ENCODE results near the gene LIPH.
"Not testable (repeated sequence)": the region's sequence is repeated elsewhere in the genome, so short reads cannot be mapped to it uniquely, and the experiment has no call there.

Gene LIPH

DNA sequence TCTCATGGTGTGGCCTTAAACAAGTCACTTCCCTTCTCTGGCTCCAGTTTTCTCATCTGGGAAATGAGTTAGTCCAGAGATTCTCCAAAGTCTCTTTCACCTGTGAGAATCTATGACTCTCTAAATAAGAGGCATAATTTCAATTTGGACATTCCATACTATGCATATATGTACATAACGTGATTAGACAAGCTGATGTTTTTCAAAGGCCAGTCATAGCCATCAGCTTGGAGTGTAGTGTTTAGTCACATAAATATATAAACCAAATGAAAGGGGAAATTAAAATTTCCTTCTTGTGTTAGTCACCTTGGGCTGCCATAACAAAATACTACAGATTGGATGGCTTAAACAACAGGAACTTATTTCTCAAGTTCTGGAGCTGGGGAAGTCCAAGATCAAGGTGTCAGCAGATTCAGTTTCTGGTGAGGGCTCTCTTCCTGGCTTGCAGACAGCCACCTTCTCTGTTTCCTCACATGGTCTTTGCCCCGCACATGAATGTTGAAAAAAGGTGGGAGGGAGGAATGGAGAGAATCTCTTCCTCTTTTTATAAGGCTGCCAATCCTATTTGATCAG lies 72.9 kb downstream of the LIPH start:
- Histone ChIP-seq H2AFZ (ENCODE audit: low read depth, low read length) (no peak overlapping the region), H3K27me3 (ENCODE audit: insufficient read depth, low read length, poor library complexity) (no peaks in the 10 kb centered on the region), H3K4me1 (ENCODE audit: insufficient read depth, low read length) (no peaks in the 10 kb centered on the region), H3K36me3 (ENCODE audit: insufficient read depth, low read length) (no peaks in the 10 kb centered on the region), H4K20me1 (ENCODE audit: insufficient read depth, low read length) (no peaks in the 10 kb centered on the region), H3K9me3 (ENCODE audit: insufficient read depth, low read length, severe bottlenecking) (no peaks in the 10 kb centered on the region), H3K4me2 (ENCODE audit: insufficient read depth, low read length) (no peak overlapping the region), H3K4me3 (ENCODE audit: low read depth in 1 of 2, low read length in 2 of 2) (no peak overlapping the region), H3K79me2 (ENCODE audit: insufficient read depth, low read length) (no peaks in the 10 kb centered on the region), H3K27ac (ENCODE audit: low read length) (no peak overlapping the region), H3K9ac (ENCODE audit: low read depth, low read length) (no peak overlapping the region)
- DNase-seq, result no peak
- no peak for TF ChIP-seq EZH2 (IDR thresholded peaks at IDR 0.05; ENCODE audit: borderline replicate concordance, low read depth, low read length, severe bottlenecking)
- no peak for ATAC-seq (ENCODE audit: insufficient read depth, low read depth)

DNA sequence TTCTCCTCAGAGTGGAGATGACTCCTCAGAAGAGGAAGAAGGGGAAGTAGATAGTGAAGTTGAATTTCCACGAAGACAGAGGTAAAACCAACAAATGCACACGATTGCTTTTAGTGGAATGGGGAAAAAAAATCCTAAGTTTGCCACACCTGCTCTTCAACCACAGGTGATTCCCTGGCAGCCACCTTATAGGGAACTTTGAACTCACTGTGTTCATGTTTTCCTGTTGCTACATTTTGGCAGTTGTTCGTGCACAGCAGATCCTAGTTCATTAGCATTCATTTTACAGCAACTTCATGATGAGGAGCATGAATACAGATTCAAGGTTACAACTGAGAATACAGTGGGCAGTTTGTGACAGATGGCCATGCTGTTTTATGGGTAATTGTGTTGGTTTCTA lies 75.1 kb downstream of the LIPH start:
- H3K27ac ChIP-seq (ENCODE audit: low read length), result no peak overlapping the region
- H3K4me3 ChIP-seq (ENCODE audit: low read depth in 1 of 2, low read length in 2 of 2), result no peak overlapping the region
- no peak overlapping the region for H3K9ac ChIP-seq (ENCODE audit: low read depth, low read length)
- ATAC-seq (ENCODE audit: insufficient read depth, low read depth) (no peak), DNase-seq (no peak)
- H3K36me3 ChIP-seq (ENCODE audit: insufficient read depth, low read length), result no peaks in the 10 kb centered on the region
- no peaks in the 10 kb centered on the region for H3K79me2 ChIP-seq (ENCODE audit: insufficient read depth, low read length)
- H4K20me1 ChIP-seq (ENCODE audit: insufficient read depth, low read length), result no peaks in the 10 kb centered on the region
- H3K4me2 ChIP-seq (ENCODE audit: insufficient read depth, low read length), result no peak overlapping the region
- H2AFZ ChIP-seq (ENCODE audit: low read depth, low read length), result no peak overlapping the region
- TF ChIP-seq EZH2 (IDR thresholded peaks at IDR 0.05; ENCODE audit: borderline replicate concordance, low read depth, low read length, severe bottlenecking), result no peak
- TF ChIP-seq CTCF (IDR thresholded peaks at IDR 0.05; ENCODE audit: borderline replicate concordance, extremely low read depth, low read length, poor library complexity, severe bottlenecking), result no peak
- no peaks in the 10 kb centered on the region for H3K4me1 ChIP-seq (ENCODE audit: insufficient read depth, low read length)
- H3K27me3 ChIP-seq (ENCODE audit: insufficient read depth, low read length, poor library complexity), result no peaks in the 10 kb centered on the region
- no peaks in the 10 kb centered on the region for H3K9me3 ChIP-seq (ENCODE audit: insufficient read depth, low read length, severe bottlenecking)

DNA sequence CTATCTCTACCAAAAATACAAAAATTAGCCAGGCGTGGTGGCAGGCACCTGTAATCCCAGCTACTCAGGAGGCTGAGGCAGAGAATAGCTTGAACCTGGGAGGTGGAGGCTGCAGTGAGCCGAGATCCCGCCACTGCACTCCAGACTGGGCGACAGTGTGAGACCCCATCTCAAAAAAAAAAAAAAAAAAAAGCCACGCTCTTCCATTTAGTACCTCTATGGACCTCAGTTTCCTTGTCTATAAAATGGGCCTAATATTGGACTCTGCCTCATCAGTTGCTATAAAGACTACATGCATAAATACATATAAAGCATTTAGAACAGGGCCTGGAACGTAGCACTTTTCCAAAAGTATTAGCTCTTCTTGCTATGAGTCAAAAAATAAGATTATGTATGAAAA lies 77.5 kb downstream of the LIPH start:
- not testable (repeated sequence) for H3K4me3 ChIP-seq (ENCODE audit: low read depth in 1 of 2, low read length in 2 of 2); DNase-seq; H3K9me3 ChIP-seq (ENCODE audit: insufficient read depth, low read length, severe bottlenecking); H3K4me2 ChIP-seq (ENCODE audit: insufficient read depth, low read length); H4K20me1 ChIP-seq (ENCODE audit: insufficient read depth, low read length); H3K79me2 ChIP-seq (ENCODE audit: insufficient read depth, low read length); H3K9ac ChIP-seq (ENCODE audit: low read depth, low read length); H3K36me3 ChIP-seq (ENCODE audit: insufficient read depth, low read length); H3K27me3 ChIP-seq (ENCODE audit: insufficient read depth, low read length, poor library complexity); ATAC-seq (ENCODE audit: insufficient read depth, low read depth); H3K27ac ChIP-seq (ENCODE audit: low read length); H2AFZ ChIP-seq (ENCODE audit: low read depth, low read length); H3K4me1 ChIP-seq (ENCODE audit: insufficient read depth, low read length)

DNA sequence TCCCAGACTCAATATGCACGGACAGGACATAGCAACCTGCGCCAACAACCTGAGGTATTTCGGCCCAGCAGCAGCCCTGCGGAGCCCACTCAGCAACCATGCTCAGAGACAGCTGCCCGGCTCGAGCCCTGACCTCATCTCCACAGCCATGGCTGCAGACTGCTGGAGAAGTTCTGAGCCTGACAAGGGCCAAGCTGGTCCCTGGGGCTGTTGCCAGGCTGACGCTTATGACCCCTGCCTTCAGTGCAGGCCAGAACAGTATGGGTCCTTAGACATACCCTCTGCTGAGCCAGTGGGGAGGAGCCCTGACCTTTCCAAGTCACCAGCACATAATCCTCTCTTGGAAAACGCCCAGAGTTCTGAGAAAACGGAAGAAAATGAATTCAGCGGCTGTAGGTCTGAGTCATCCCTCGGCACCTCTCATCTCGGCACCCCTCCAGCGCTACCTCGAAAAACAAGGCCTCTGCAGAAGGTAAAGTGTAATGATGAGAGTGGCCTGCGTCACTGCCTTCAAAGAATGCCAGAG lies 79.0 kb downstream of the LIPH start:
- DNase-seq (no peak), ATAC-seq (ENCODE audit: insufficient read depth, low read depth) (no peak)
- Histone ChIP-seq H3K4me3 (ENCODE audit: low read depth in 1 of 2, low read length in 2 of 2) (no peak overlapping the region), H4K20me1 (ENCODE audit: insufficient read depth, low read length) (no peaks in the 10 kb centered on the region), H3K27me3 (ENCODE audit: insufficient read depth, low read length, poor library complexity) (no peaks in the 10 kb centered on the region), H3K36me3 (ENCODE audit: insufficient read depth, low read length) (no peaks in the 10 kb centered on the region), H3K4me1 (ENCODE audit: insufficient read depth, low read length) (no peaks in the 10 kb centered on the region), H3K9ac (ENCODE audit: low read depth, low read length) (no peak overlapping the region), H3K27ac (ENCODE audit: low read length) (no peak overlapping the region), H2AFZ (ENCODE audit: low read depth, low read length) (no peak overlapping the region), H3K79me2 (ENCODE audit: insufficient read depth, low read length) (no peaks in the 10 kb centered on the region), H3K4me2 (ENCODE audit: insufficient read depth, low read length) (no peak overlapping the region), H3K9me3 (ENCODE audit: insufficient read depth, low read length, severe bottlenecking) (no peaks in the 10 kb centered on the region)
- TF ChIP-seq EZH2 (IDR thresholded peaks at IDR 0.05; ENCODE audit: borderline replicate concordance, low read depth, low read length, severe bottlenecking) (no peak), CTCF (IDR thresholded peaks at IDR 0.05; ENCODE audit: borderline replicate concordance, extremely low read depth, low read length, poor library complexity, severe bottlenecking) (no peak)
